Cardiac muscle cell (in vitro differentiated cells and primary cell): ENCODE measurements around the gene LRRC41. TPM values are rescaled to one million over a fixed set of nuclear protein-coding genes. Genes with fewer than 3 reads are reported as not detected.

ENCODE experiments used
- DNase-seq, 2 donors: peaks; one replicate each; pipeline versions ENCODE4 v3.0.0 to v3.0.0-alpha.2; 2010 to 2017; ENCODE audit warnings: low read depth in 1 of 2, low spot score in 1 of 2
- H3K27ac ChIP-seq: fragments of 200-600 bp; sonication (generic); 2 replicates; pipeline ENCODE4 v1.5.1; 2016
- H3K27me3 ChIP-seq: fragments of 200-600 bp; sonication (generic); 2 replicates; pipeline ENCODE4 v1.6.0; 2016; ENCODE audit warnings: control low read depth
- H3K36me3 ChIP-seq: fragments of 200-600 bp; sonication (generic); 2 replicates; pipeline ENCODE4 v1.5.1; 2016; ENCODE audit warnings: control low read depth
- H3K4me1 ChIP-seq: fragments of 200-600 bp; sonication (generic); 2 replicates; pipeline ENCODE4 v1.8.1; 2017; ENCODE audit warnings: low read depth, mild to moderate bottlenecking, mixed run types
- H3K4me3 ChIP-seq: fragments of 200-600 bp; sonication (generic); 2 replicates; pipeline ENCODE4 v1.5.1; 2016; ENCODE audit warnings: mild to moderate bottlenecking
- H3K9me3 ChIP-seq: fragments of 200-600 bp; sonication (generic); 2 replicates; pipeline ENCODE4 v1.5.1; 2017; ENCODE audit warnings: low read depth, mild to moderate bottlenecking, control low read depth
- CTCF ChIP-seq: IDR thresholded peaks from 2 replicates; pipeline ENCODE4 v1.5.1; 2012; ENCODE audit warnings: low read depth, mild to moderate bottlenecking, low read length
- polyA plus RNA-seq: library from polyadenylated mRNA; unstranded; fragments of >200 nt; fragmentation: Nextera tagmentation; extraction: Ambion mirVana; gene quantifications from 2 replicates; pipeline ENCODE4 v1.2.1, GENCODE V29; 2016
- total RNA-seq: library from RNA; depleted of rRNA; stranded (reverse); fragments of >200 nt; gene quantifications from 2 replicates; pipeline ENCODE4 v1.2.3, GENCODE V29; 2016

Gene LRRC41
- total and polyA plus RNA-seq, 2 experiments from 2014 or later, result 130 to 151 TPM

- H3K36me3 ChIP-seq, result peaks cover 13% of the 10 kb centered on the region
- H3K4me1 ChIP-seq, result peaks cover 5% of the 10 kb centered on the region
- H3K4me3 ChIP-seq, result no peak overlapping the region
- no peak for DNase-seq
- no peak for TF ChIP-seq CTCF
- H3K27me3 ChIP-seq, result no peaks in the 10 kb centered on the region
- peak overlapping the region; percentile 21 for H3K27ac ChIP-seq
- no peaks in the 10 kb centered on the region for H3K9me3 ChIP-seq
Measured at GRCh38 chr1:46343351-46343695, 39.9 kb upstream of the LRRC41 start.

GRCh38 chr1:46342677-46343350, 39.4 kb upstream of the LRRC41 start:
- DNase-seq, result no peak
- peaks cover 13% of the 10 kb centered on the region for H3K36me3 ChIP-seq
- no peak for TF ChIP-seq CTCF

GRCh38 chr1:46342084-46342656, 38.8 kb upstream of the LRRC41 start:
- Histone ChIP-seq H3K27ac (peak overlapping the region; percentile 87), H3K4me3 (no peak overlapping the region), H3K27me3 (no peaks in the 10 kb centered on the region), H3K4me1 (peaks cover 5% of the 10 kb centered on the region), H3K9me3 (no peaks in the 10 kb centered on the region), H3K36me3 (peaks cover 8% of the 10 kb centered on the region)
- peak in 1 of 2 donors; percentile 42 for DNase-seq
- peak; percentile 37 for TF ChIP-seq CTCF

More at GRCh38 chr1:46342677-46343350, 39.4 kb upstream of the LRRC41 start:
- no peaks in the 10 kb centered on the region for H3K9me3 ChIP-seq
- H3K27me3 ChIP-seq, result no peaks in the 10 kb centered on the region
- H3K4me1 ChIP-seq, result peaks cover 5% of the 10 kb centered on the region
- peak overlapping the region; percentile 21 for H3K27ac ChIP-seq
- no peak overlapping the region for H3K4me3 ChIP-seq

GRCh38 chr1:46341222-46342083, 38.0 kb upstream of the LRRC41 start:
- no peak for DNase-seq
- H3K27ac ChIP-seq, result peak overlapping the region; percentile 87

More at GRCh38 chr1:46341222-46342083, 38.0 kb upstream of the LRRC41 start:
- H3K9me3 ChIP-seq, result no peaks in the 10 kb centered on the region
- H3K4me1 ChIP-seq, result peaks cover 5% of the 10 kb centered on the region
- TF ChIP-seq CTCF, result no peak
- peaks cover 3% of the 10 kb centered on the region for H3K36me3 ChIP-seq
- peak overlapping the region; percentile 72 for H3K4me3 ChIP-seq
- no peaks in the 10 kb centered on the region for H3K27me3 ChIP-seq
